Glutamatergic neuron (in vitro differentiated cells): ENCODE results near the gene PABPC3. TPM values are rescaled to one million over a fixed set of nuclear protein-coding genes. Genes with fewer than 3 reads are reported as not detected.

ENCODE experiments used
- DNase-seq: peaks from one replicate; pipeline ENCODE4 v3.0.0; 2022
- H3K27ac Mint-ChIP-seq: one replicate; pipeline ENCODE4 v1.8.0; 2020; ENCODE audit warnings: mild to moderate bottlenecking, mixed read lengths, inconsistent platforms; ENCODE audit not compliant: unreplicated experiment
- H3K27me3 Mint-ChIP-seq: one replicate; pipeline ENCODE4 v1.8.0; 2020; ENCODE audit warnings: mild to moderate bottlenecking, moderate library complexity, mixed read lengths, inconsistent platforms; ENCODE audit not compliant: unreplicated experiment
- H3K36me3 Mint-ChIP-seq: one replicate; pipeline ENCODE4 v1.8.0; 2020; ENCODE audit warnings: mild to moderate bottlenecking, mixed read lengths, inconsistent platforms; ENCODE audit not compliant: unreplicated experiment
- H3K4me1 Mint-ChIP-seq: one replicate; pipeline ENCODE4 v1.8.0; 2020; ENCODE audit warnings: mild to moderate bottlenecking, low read depth, mixed read lengths, inconsistent platforms; ENCODE audit not compliant: unreplicated experiment
- H3K4me3 Mint-ChIP-seq: one replicate; pipeline ENCODE4 v1.8.0; 2020; ENCODE audit warnings: mild to moderate bottlenecking, mixed read lengths, inconsistent platforms; ENCODE audit not compliant: unreplicated experiment
- H3K9me3 Mint-ChIP-seq: one replicate; pipeline ENCODE4 v1.8.0; 2020; ENCODE audit warnings: mild to moderate bottlenecking, moderate library complexity, mixed read lengths, inconsistent platforms; ENCODE audit not compliant: unreplicated experiment
- long read RNA-seq: library from polyadenylated mRNA; unstranded; transcript quantifications from one replicate; pipeline ENCODE4 v2.0.0, GENCODE V29; 2020; ENCODE audit not compliant: unreplicated experiment
- total RNA-seq: library from RNA; stranded (reverse); fragmentation: NEBNext Ultra II Directional; extraction: Animal tissue kit (Norgen Biotek cat#: 25700); gene quantifications from one replicate; pipeline ENCODE4 v1.2.1, GENCODE V29; 2021; ENCODE audit not compliant: unreplicated experiment
- TF ChIP-seq, protein P1 (sequence below): fragments of 200-600 bp; sonication (generic); IDR thresholded peaks from one replicate; pipeline ENCODE4 v1.5.0; 2021; ENCODE audit not compliant: partially characterized antibody, unreplicated experiment

Gene PABPC3
- 0.22 TPM for total RNA-seq
- long read RNA-seq = 0 reads

GRCh38 chr13:25095851-25096453 lies at the start of gene PABPC3:
PABPC3 (plus strand) TSS chr13:25096136; CDS start chr13:25096199, 63 bp downstream.
- Mint-ChIP-seq H3K9me3 (no peaks in the 10 kb centered on the region), H3K4me3 (no peak within 1 kb of the TSS), H3K36me3 (peaks cover 4% of the 10 kb centered on the region), H3K27me3 (no peaks in the 10 kb centered on the region), H3K4me1 (no peaks in the 10 kb centered on the region), H3K27ac (no peak within 1 kb of the TSS)
- DNase-seq = no peak
- TF ChIP-seq, protein P1, sequence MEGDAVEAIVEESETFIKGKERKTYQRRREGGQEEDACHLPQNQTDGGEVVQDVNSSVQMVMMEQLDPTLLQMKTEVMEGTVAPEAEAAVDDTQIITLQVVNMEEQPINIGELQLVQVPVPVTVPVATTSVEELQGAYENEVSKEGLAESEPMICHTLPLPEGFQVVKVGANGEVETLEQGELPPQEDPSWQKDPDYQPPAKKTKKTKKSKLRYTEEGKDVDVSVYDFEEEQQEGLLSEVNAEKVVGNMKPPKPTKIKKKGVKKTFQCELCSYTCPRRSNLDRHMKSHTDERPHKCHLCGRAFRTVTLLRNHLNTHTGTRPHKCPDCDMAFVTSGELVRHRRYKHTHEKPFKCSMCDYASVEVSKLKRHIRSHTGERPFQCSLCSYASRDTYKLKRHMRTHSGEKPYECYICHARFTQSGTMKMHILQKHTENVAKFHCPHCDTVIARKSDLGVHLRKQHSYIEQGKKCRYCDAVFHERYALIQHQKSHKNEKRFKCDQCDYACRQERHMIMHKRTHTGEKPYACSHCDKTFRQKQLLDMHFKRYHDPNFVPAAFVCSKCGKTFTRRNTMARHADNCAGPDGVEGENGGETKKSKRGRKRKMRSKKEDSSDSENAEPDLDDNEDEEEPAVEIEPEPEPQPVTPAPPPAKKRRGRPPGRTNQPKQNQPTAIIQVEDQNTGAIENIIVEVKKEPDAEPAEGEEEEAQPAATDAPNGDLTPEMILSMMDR = no peak

DNA sequence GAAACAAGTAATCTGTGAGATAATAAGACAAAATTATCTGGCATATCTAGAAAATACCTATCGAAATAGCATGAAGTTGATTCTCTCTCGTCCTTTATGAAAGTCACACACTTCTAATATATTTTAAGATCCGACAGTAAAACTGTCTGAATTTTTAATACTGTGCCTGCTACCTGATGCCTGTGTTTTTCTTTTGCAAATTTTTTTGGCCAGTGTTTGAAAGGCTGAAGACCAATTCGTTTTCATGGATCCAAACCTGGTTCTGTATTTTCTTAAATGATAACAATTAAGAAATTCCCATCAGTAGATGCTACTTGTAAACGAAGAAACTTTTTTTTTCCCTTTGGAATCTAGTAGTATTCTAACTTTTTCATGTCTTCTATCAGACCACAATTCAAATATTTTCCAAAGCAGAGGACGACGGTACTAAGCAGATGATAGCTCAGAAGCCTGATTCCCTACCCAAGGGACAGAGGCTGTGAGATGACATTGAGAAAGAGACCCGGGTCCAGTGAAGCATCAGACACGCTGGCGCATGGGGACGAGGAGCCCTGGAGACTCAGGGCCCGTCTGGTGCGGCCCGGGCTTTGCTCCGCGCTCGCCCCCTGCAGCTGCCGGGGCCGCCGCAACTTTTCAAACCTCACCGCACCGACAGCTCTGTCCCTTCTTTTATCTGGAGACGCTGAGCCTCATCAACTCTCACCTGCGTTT lies 49.5 kb upstream of the PABPC3 start:
- Mint-ChIP-seq H3K27ac (no peak overlapping the region), H3K36me3 (peaks cover 6% of the 10 kb centered on the region), H3K4me3 (peak overlapping the region; percentile 75), H3K27me3 (peaks cover 8% of the 10 kb centered on the region), H3K4me1 (no peaks in the 10 kb centered on the region), H3K9me3 (peaks cover 6% of the 10 kb centered on the region)
- TF ChIP-seq, protein P1 = no peak
- peak; percentile 47 for DNase-seq

DNA sequence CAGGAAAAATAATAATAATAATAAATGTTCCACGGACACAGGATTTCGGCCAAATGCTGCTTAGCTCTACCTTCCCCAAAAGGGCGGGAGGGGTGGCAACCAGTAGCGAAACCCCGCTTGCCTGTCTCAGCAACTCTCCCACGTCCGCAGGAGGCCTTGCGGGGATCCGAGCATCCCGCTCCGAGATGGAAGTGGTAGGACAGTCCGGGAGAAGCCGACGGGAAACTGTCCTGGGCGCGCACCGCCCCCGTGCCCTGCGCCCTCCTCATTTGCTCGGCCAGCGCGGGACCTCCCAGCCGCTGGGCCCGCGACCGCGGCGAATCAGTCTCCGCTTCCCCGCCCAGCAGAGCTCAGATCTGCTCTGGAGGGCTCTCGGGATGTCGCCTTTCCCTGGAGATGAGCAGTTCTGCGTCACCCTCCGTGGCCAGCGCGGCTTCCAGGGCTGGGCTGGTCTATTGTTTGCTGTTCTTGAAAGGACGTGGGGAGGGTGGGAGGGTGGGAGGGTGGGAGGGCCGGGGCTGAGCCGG lies 48.9 kb upstream of the PABPC3 start:
- Mint-ChIP-seq H3K27me3 (peaks cover 8% of the 10 kb centered on the region), H3K27ac (no peak overlapping the region)
- peak; percentile 66 for DNase-seq

DNA sequence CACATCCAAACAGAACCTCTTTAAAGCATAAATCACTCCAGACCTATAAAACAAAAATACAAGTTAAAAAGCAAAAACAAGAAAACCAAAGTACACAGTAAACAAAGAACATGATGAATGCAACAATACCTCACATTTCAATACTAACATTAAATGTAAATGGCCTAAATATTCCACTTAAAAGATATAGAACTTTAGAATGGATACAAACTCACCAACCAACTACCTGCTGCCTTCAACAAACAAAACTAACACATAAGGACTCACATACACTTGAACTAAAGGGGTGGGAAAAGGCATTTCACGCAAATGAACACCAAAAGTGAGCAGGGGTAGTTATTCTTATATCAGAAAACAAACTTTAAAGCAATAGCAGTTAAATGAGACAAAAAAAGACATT lies 44.9 kb upstream of the PABPC3 start:
- Mint-ChIP-seq H3K9me3 (peaks cover 8% of the 10 kb centered on the region), H3K4me3 (no peak overlapping the region), H3K4me1 (no peaks in the 10 kb centered on the region), H3K36me3 (peaks cover 12% of the 10 kb centered on the region), H3K27me3 (peaks cover 8% of the 10 kb centered on the region), H3K27ac (no peak overlapping the region)
- DNase-seq = no peak
- TF ChIP-seq, protein P1 = no peak

More for the DNA sequence above, 48.9 kb upstream of the PABPC3 start:
- Mint-ChIP-seq H3K9me3 (peaks cover 8% of the 10 kb centered on the region), H3K4me1 (no peaks in the 10 kb centered on the region), H3K4me3 (peak overlapping the region; percentile 75), H3K36me3 (peaks cover 7% of the 10 kb centered on the region)
- TF ChIP-seq, protein P1 = no peak

GRCh38 chr13:25059166-25059565 lies 36.8 kb upstream of the PABPC3 start:
- no peaks in the 10 kb centered on the region for H3K9me3 Mint-ChIP-seq
- TF ChIP-seq, protein P1 = no peak
- H3K4me1 Mint-ChIP-seq = no peaks in the 10 kb centered on the region
- no peak for DNase-seq
- no peak overlapping the region for H3K27ac Mint-ChIP-seq
- peaks cover 10% of the 10 kb centered on the region for H3K36me3 Mint-ChIP-seq
- H3K27me3 Mint-ChIP-seq = no peaks in the 10 kb centered on the region
- H3K4me3 Mint-ChIP-seq = no peak overlapping the region
